IMR-90 (cell line): ENCODE data around the gene TARBP2. TPM values are rescaled to one million over a fixed set of nuclear protein-coding genes. Genes with fewer than 3 reads are reported as not detected.

Experiments used
- ATAC-seq: fragments of 200-7000 bp; cut with Tn5 transposase; 2 replicates; pipeline ENCODE4 v1.9.1; 2020; ENCODE audit warnings: low read depth, mild to moderate bottlenecking, moderate library complexity
- BruUV-seq: library from RNA; stranded (reverse); fragments of 400-500 nt; replicated peaks from 2 replicates; lab custom pipeline; 2021; lab: Mats Ljungman, UMichigan
- CTCF ChIA-PET: fragments of 300-600 bp; formaldehyde crosslinking; extraction: SDS; loops from one replicate; lab custom pipeline; 2021; ENCODE audit warnings: antibody characterized with exemption; lab: Yijun Ruan, JAX
- POLR2A ChIA-PET: fragments of 300-600 bp; sonication (Branson Sonifier 250); formaldehyde crosslinking; loops from one replicate; lab custom pipeline; 2022; ENCODE audit warnings: antibody characterized with exemption; ENCODE audit not compliant: unreplicated experiment; lab: Charles Lee
- DNase-seq: peaks from one replicate; pipeline ENCODE4 v3.0.0; 2013
- H2AFZ ChIP-seq: replicated peaks from 2 replicates; pipeline ENCODE3; 2013; ENCODE audit warnings: low read length, mild to moderate bottlenecking; ENCODE audit not compliant: poor library complexity
- H2AK5ac ChIP-seq: 2 replicates; pipeline ENCODE4 v1.6.1; 2013; ENCODE audit warnings: low read depth, low read length, inconsistent platforms
- H2AK9ac ChIP-seq: replicated peaks from 2 replicates; pipeline ENCODE3; 2013; ENCODE audit warnings: mild to moderate bottlenecking, low read depth, low read length, moderate library complexity; ENCODE audit not compliant: poor library complexity
- H2BK120ac ChIP-seq: 2 replicates; pipeline ENCODE4 v1.6.1; 2013; ENCODE audit warnings: low read depth, low read length, inconsistent platforms
- H2BK15ac ChIP-seq: 3 replicates; pipeline ENCODE4 v1.6.1; 2013; ENCODE audit warnings: low read depth, low read length, inconsistent platforms
- H2BK20ac ChIP-seq: 2 replicates; pipeline ENCODE4 v1.6.1; 2013; ENCODE audit warnings: low read depth, mild to moderate bottlenecking, inconsistent platforms, low read length, moderate library complexity
- H2BK5ac ChIP-seq: 2 replicates; pipeline ENCODE4 v1.6.1; 2013; ENCODE audit warnings: mild to moderate bottlenecking, low read depth, low read length, inconsistent platforms; ENCODE audit not compliant: poor library complexity, severe bottlenecking
- H3K14ac ChIP-seq: replicated peaks from 2 replicates; pipeline ENCODE4 v1.6.1; 2013; ENCODE audit warnings: low read depth, low read length, inconsistent platforms
- H3K18ac ChIP-seq: 2 replicates; pipeline ENCODE4 v1.6.1; 2013; ENCODE audit warnings: low read depth, low read length, control low read depth
- H3K23ac ChIP-seq: 2 replicates; pipeline ENCODE4 v1.6.1; 2013; ENCODE audit warnings: low read depth, low read length, inconsistent platforms
- H3K27ac ChIP-seq: 2 replicates; pipeline ENCODE4 v1.5.1; 2013; ENCODE audit warnings: mild to moderate bottlenecking, control low read depth, low read length; ENCODE audit not compliant: insufficient read depth
- H3K27me3 ChIP-seq: 2 replicates; pipeline ENCODE4 v1.6.1; 2013; ENCODE audit warnings: low read length; ENCODE audit not compliant: control insufficient read depth, insufficient read depth
- H3K36me3 ChIP-seq: 2 replicates; pipeline ENCODE4 v1.6.1; 2013; ENCODE audit warnings: low read length, mixed read lengths; ENCODE audit not compliant: control insufficient read depth, insufficient read depth
- H3K4ac ChIP-seq: 2 replicates; pipeline ENCODE4 v1.6.1; 2013; ENCODE audit warnings: low read depth, low read length, inconsistent platforms
- H3K4me1 ChIP-seq: 2 replicates; pipeline ENCODE4 v1.6.1; 2013; ENCODE audit warnings: low read length, mixed read lengths; ENCODE audit not compliant: control insufficient read depth, insufficient read depth
- H3K4me2 ChIP-seq: 2 replicates; pipeline ENCODE4 v1.6.1; 2013; ENCODE audit warnings: low read depth, mild to moderate bottlenecking, control low read depth, low read length, moderate library complexity
- H3K4me3 ChIP-seq: 2 replicates; pipeline ENCODE4 v1.5.1; 2013; ENCODE audit warnings: low read depth, mild to moderate bottlenecking, control low read depth, low read length, moderate library complexity; ENCODE audit not compliant: insufficient read depth
- H3K56ac ChIP-seq: 2 replicates; pipeline ENCODE4 v1.6.1; 2013; ENCODE audit warnings: low read length, inconsistent platforms; ENCODE audit not compliant: insufficient read depth; ENCODE audit errors: extremely low read depth
- H3K79me1 ChIP-seq, 2 experiments: 2 replicates each; pipeline ENCODE4 v1.6.1; 2013; ENCODE audit warnings: low read length in 2 of 2, inconsistent platforms in 1 of 2, low read depth in 1 of 2
- H3K9ac ChIP-seq: 2 replicates; pipeline ENCODE4 v1.6.1; 2013; ENCODE audit warnings: low read depth, low read length, control low read depth
- H3K9me1 ChIP-seq: 2 replicates; pipeline ENCODE4 v1.6.1; 2013; ENCODE audit warnings: low read length, inconsistent platforms; ENCODE audit not compliant: insufficient read depth
- H3K9me3 ChIP-seq: 2 replicates; pipeline ENCODE4 v1.6.1; 2013; ENCODE audit warnings: low read length; ENCODE audit not compliant: control insufficient read depth, insufficient read depth
- H4K20me1 ChIP-seq: 2 replicates; pipeline ENCODE4 v1.6.1; 2013; ENCODE audit warnings: low read length, inconsistent platforms; ENCODE audit not compliant: insufficient read depth
- H4K5ac ChIP-seq: 2 replicates; pipeline ENCODE4 v1.6.1; 2013; ENCODE audit warnings: mild to moderate bottlenecking, low read depth, low read length, control low read depth
- H4K8ac ChIP-seq, 2 experiments: 2 replicates each; pipeline ENCODE4 v1.6.1; 2013; ENCODE audit warnings: low read depth in 2 of 2, low read length in 2 of 2, control low read depth in 1 of 2, inconsistent platforms in 1 of 2
- H4K91ac ChIP-seq: 2 replicates; pipeline ENCODE4 v1.6.1; 2013; ENCODE audit warnings: low read depth, low read length, inconsistent platforms; ENCODE audit not compliant: insufficient read depth
- CEBPB ChIP-seq: IDR thresholded peaks from 2 replicates; pipeline ENCODE4 v1.6.1; 2012; ENCODE audit warnings: low read depth, low read length, improper control_type of control experiment
- ELK1 ChIP-seq: fragments of 150-350 bp; IDR thresholded peaks from 2 replicates; pipeline ENCODE4 v1.6.1; 2016; ENCODE audit warnings: low read depth, mild to moderate bottlenecking, low read length, moderate library complexity, borderline replicate concordance
- WGBS, 2 experiments: methylation state at CpG; one replicate each; pipeline versions ENCODE4 v1.1.5 to v1.1.7; 2013; ENCODE audit warnings: missing lambda C conversion rate in 2 of 2; ENCODE audit not compliant: insufficient read length in 1 of 2; ENCODE audit errors: extremely low coverage in 2 of 2; 5-methylcytosine and 5-hydroxymethylcytosine counted together
- dilution Hi-C: fragments of 300-500 bp; cut with HindIII; formaldehyde crosslinking; loops from one replicate; pipeline ENCODE4 v1.14.3; 2018; ENCODE audit warnings: low sequenced_read_pairs; ENCODE audit not compliant: unreplicated experiment
- in situ Hi-C: fragments of 300-500 bp; cut with MboI; formaldehyde crosslinking; loops from 3 replicates; pipeline ENCODE4 v1.14.3; 2019; ENCODE audit warnings: low sequenced_read_pairs, inconsistent platforms, mixed read lengths
- intact Hi-C: fragments of 100-400 bp; cut with micrococcal nuclease; formaldehyde crosslinking; loops from 2 replicates; pipeline ENCODE4 v1.10.0; 2022
- polyA plus RNA-seq, 3 experiments: library from polyadenylated mRNA; depleted of rRNA; stranded (reverse); fragments of >200 nt; gene quantifications; 2 replicates each; pipeline ENCODE4 v1.2.3, GENCODE V29; 2012; ENCODE audit warnings: low replicate concordance in 1 of 3
- total RNA-seq: library from RNA; depleted of rRNA; stranded (reverse); fragments of >200 nt; gene quantifications from 2 replicates; pipeline ENCODE4 v1.2.3, GENCODE V29; 2012

TARBP2 gene
- total and polyA plus RNA-seq, 2 of the 4 experiments (the other 2 are of a cell fraction), result 27.4 to 46.1 TPM

GRCh38 chr12:53496752-53497032 lies 4.4 kb upstream of the TARBP2 start:
- Histone ChIP-seq H3K9ac (peak overlapping the region; percentile 22; the same call in 1 of the 2 replicates), H3K56ac (peak overlapping the region; percentile 32; the same call in 1 of the 2 replicates)
- CTCF ChIA-PET, result no interaction called here

More at GRCh38 chr12:53496752-53497032, 4.4 kb upstream of the TARBP2 start:
- peak overlapping the region; percentile 13 for H2AK9ac ChIP-seq
- intact Hi-C loops, result no loop called here
- no TSS peak for BruUV-seq
- H3K9me1 ChIP-seq, result peaks cover 49% of the 10 kb centered on the region
- H3K4me2 ChIP-seq, result peak overlapping the region; percentile 56
- peak overlapping the region; percentile 38; the same call in 1 of the 2 replicates for H3K4ac ChIP-seq
- peak overlapping the region; percentile 13 for H2BK5ac ChIP-seq
- H3K4me1 ChIP-seq, result peaks cover 27% of the 10 kb centered on the region
- H2BK15ac ChIP-seq, result no peak overlapping the region
- peak overlapping the region; percentile 29 to 62 for H4K8ac ChIP-seq
- H3K36me3 ChIP-seq, result peaks cover 4% of the 10 kb centered on the region; the same call in 1 of the 2 replicates
- H2BK20ac ChIP-seq, result no peak overlapping the region
- DNase-seq (no peak), ATAC-seq (no peak)
- peaks cover 25 to 79% of the 10 kb centered on the region in 2 experiments; a peak in 3 of 4 replicates for H3K79me1 ChIP-seq
- H2AFZ ChIP-seq, result no peak overlapping the region
- H3K18ac ChIP-seq, result no peak overlapping the region
- POLR2A ChIA-PET, result no interaction called here
- H4K91ac ChIP-seq, result no peak overlapping the region
- H3K9me3 ChIP-seq, result no peaks in the 10 kb centered on the region
- no peak overlapping the region for H3K4me3 ChIP-seq
- dilution Hi-C loops, result no loop called here
- peak overlapping the region; percentile 31; the same call in 1 of the 2 replicates for H3K23ac ChIP-seq
- H3K27me3 ChIP-seq, result no peaks in the 10 kb centered on the region
- TF ChIP-seq ELK1 (no peak), CEBPB (peak; percentile 83)
- no peak overlapping the region for H2BK120ac ChIP-seq
- peak overlapping the region; percentile 53; the same call in 1 of the 2 replicates for H3K27ac ChIP-seq
- peak overlapping the region; percentile 29 for H3K14ac ChIP-seq
- peak overlapping the region; percentile 48; the same call in 1 of the 2 replicates for H2AK5ac ChIP-seq
- WGBS, 2 experiments, result no CpG with 5 or more reads among the region's 1 CpG
- peak overlapping the region; percentile 39; the same call in 1 of the 2 replicates for H4K5ac ChIP-seq
- H4K20me1 ChIP-seq, result peaks cover 3% of the 10 kb centered on the region
- in situ Hi-C loops, result no loop called here
